Body of pancreas (tissue), 4 donors: ENCODE data around the gene CEP192.

ENCODE experiments used
- POLR2A ChIP-seq, 3 donors: fragments of 450-650 bp; IDR thresholded peaks; one replicate each; pipeline ENCODE4 v1.6.1; 2016; ENCODE audit warnings: antibody characterized with exemption in 3 of 3, mild to moderate bottlenecking in 2 of 3
- TF ChIP-seq, protein P1 (sequence below), 7 experiments: fragments of 450-650 bp in 4 of 7; fragments of 200-600 bp in 3 of 7; sonication (generic) in 3 of 7; IDR thresholded peaks; one replicate each; pipeline ENCODE4 v1.5.1; 2016 to 2019; ENCODE audit warnings: antibody characterized with exemption in 7 of 7

GRCh38 chr18:13048061-13048595 lies 57.0 kb downstream of the CEP192 start:
- TF ChIP-seq, protein P1, sequence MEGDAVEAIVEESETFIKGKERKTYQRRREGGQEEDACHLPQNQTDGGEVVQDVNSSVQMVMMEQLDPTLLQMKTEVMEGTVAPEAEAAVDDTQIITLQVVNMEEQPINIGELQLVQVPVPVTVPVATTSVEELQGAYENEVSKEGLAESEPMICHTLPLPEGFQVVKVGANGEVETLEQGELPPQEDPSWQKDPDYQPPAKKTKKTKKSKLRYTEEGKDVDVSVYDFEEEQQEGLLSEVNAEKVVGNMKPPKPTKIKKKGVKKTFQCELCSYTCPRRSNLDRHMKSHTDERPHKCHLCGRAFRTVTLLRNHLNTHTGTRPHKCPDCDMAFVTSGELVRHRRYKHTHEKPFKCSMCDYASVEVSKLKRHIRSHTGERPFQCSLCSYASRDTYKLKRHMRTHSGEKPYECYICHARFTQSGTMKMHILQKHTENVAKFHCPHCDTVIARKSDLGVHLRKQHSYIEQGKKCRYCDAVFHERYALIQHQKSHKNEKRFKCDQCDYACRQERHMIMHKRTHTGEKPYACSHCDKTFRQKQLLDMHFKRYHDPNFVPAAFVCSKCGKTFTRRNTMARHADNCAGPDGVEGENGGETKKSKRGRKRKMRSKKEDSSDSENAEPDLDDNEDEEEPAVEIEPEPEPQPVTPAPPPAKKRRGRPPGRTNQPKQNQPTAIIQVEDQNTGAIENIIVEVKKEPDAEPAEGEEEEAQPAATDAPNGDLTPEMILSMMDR (IDR thresholded peaks at IDR 0.05): no peak
- no peak for TF ChIP-seq POLR2A (IDR thresholded peaks at IDR 0.05)
